ENCODE results near the gene HOXD12. TPM values are rescaled to one million over a fixed set of nuclear protein-coding genes. Genes with fewer than 3 reads are reported as not detected.

HOXD12 gene
- not detected for total RNA-seq
- polyA plus RNA-seq = not detected
- long read RNA-seq, donor 1 = 0 reads
- long read RNA-seq, donor 2 = 0 reads
- long read RNA-seq, donor 3 = 0 reads
- long read RNA-seq, donor 4 = 0 reads
- long read RNA-seq, donor 5 = 0 reads
- long read RNA-seq, donor 6 = 0 reads
- long read RNA-seq, donor 7 = 0 reads
- long read RNA-seq, donor 8 = 0 reads
- long read RNA-seq, donor 9 = 0 reads
- long read RNA-seq, donor 10 = 0 reads

- intact Hi-C loops (cut with DNase I; ENCODE audit: low total_unique reads) = loop anchor here (5.0 kb wide), 1 partner anchor 413 kb away; no protein-coding TSS in a partner anchor
- no peak within 1 kb of the TSS for H3K27ac ChIP-seq
- TF ChIP-seq POLR2A (IDR thresholded peaks at IDR 0.05) (no peak), POLR2AphosphoS5 (IDR thresholded peaks at IDR 0.05) (no peak), EP300 (IDR thresholded peaks at IDR 0.05) (no peak), CTCF (IDR thresholded peaks at IDR 0.05) (no peak)
These were observed at the start of gene HOXD12 for GRCh38 chr2:176099728-176100546. Gene HOXD12 (plus strand): TSS chr2:176099795. CDS start chr2:176099802, 7 bp downstream.

GRCh38 chr2:176056406-176056805 lies 43.2 kb upstream of the HOXD12 start:
- Histone ChIP-seq H3K27me3 (peaks cover 0 to 52% (median 3%) of the 10 kb centered on the region in 3 donors), H3K9me3 (no peaks in the 10 kb centered on the region), H3K27ac (no peak overlapping the region), H3K4me1 (no peaks in the 10 kb centered on the region), H3K36me3 (no peaks in the 10 kb centered on the region), H3K4me3 (no peak overlapping the region)
- TF ChIP-seq EP300 (IDR thresholded peaks at IDR 0.05) = no peak
- TF ChIP-seq CTCF (IDR thresholded peaks at IDR 0.05) = no peak
- TF ChIP-seq POLR2AphosphoS5 (IDR thresholded peaks at IDR 0.05) = no peak
- DNase-seq = peak in 1 of 2 donors; percentile 36
- intact Hi-C loops (cut with DNase I; ENCODE audit: low total_unique reads) = no loop called here
- WGBS, 5 donors = 20 to 41% (median 32%) methylated on average over 1 of the region's 1 CpG

More at GRCh38 chr2:176099728-176100546, at the start of gene HOXD12:
- Histone ChIP-seq H3K9me3 (peaks cover 0 to 4% (median 0%) of the 10 kb centered on the region in 4 donors), H3K4me1 (peaks cover 32 to 61% (median 42%) of the 10 kb centered on the region in 4 donors), H3K4me3 (no peak within 1 kb of the TSS), H3K36me3 (no peaks in the 10 kb centered on the region), H3K27me3 (peaks cover 60 to 100% (median 100%) of the 10 kb centered on the region in 3 donors)
- peak in 1 of 2 donors; percentile 24 for DNase-seq
- 7 to 13% (median 9%) methylated on average over 27 to 70 of the region's 70 CpGs for WGBS, 5 donors

- Histone ChIP-seq H3K4me1 (peaks cover 16 to 25% (median 20%) of the 10 kb centered on the region in 4 donors), H3K27me3 (peaks cover 19 to 90% (median 50%) of the 10 kb centered on the region in 3 donors), H3K36me3 (no peaks in the 10 kb centered on the region), H3K27ac (no peak overlapping the region), H3K4me3 (no peak overlapping the region), H3K9me3 (no peaks in the 10 kb centered on the region)
- DNase-seq = no peak
- WGBS, 5 donors = 24 to 29% (median 28%) methylated on average over 2 of the region's 2 CpGs
- no peak for TF ChIP-seq EP300 (IDR thresholded peaks at IDR 0.05)
- TF ChIP-seq POLR2AphosphoS5 (IDR thresholded peaks at IDR 0.05) = no peak
- TF ChIP-seq CTCF (IDR thresholded peaks at IDR 0.05) = no peak
- no peak for TF ChIP-seq POLR2A (IDR thresholded peaks at IDR 0.05)
- intact Hi-C loops (cut with DNase I; ENCODE audit: low total_unique reads) = no loop called here
These were observed 35.6 kb upstream of the HOXD12 start for GRCh38 chr2:176063958-176064357.

All from stomach (tissue), 19 donors.